A549 treated with AZD2906 at 1 μM for 4 hours (cell line): ENCODE measurements around the gene TRMT10B. TPM values are rescaled to one million over a fixed set of nuclear protein-coding genes. Genes with fewer than 3 reads are reported as not detected.

Experiments
- total RNA-seq: library from RNA; stranded (reverse); fragments of 200-300 nt; extraction: Qiagen RNA extraction; gene quantifications from 5 replicates; pipeline ENCODE4 v1.2.3, GENCODE V29; 2022

Gene TRMT10B, protein sequence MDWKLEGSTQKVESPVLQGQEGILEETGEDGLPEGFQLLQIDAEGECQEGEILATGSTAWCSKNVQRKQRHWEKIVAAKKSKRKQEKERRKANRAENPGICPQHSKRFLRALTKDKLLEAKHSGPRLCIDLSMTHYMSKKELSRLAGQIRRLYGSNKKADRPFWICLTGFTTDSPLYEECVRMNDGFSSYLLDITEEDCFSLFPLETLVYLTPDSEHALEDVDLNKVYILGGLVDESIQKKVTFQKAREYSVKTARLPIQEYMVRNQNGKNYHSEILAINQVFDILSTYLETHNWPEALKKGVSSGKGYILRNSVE
- total RNA-seq, result 4.9 to 5.6 TPM (median 5.2 TPM) in 5 replicates

DNA sequence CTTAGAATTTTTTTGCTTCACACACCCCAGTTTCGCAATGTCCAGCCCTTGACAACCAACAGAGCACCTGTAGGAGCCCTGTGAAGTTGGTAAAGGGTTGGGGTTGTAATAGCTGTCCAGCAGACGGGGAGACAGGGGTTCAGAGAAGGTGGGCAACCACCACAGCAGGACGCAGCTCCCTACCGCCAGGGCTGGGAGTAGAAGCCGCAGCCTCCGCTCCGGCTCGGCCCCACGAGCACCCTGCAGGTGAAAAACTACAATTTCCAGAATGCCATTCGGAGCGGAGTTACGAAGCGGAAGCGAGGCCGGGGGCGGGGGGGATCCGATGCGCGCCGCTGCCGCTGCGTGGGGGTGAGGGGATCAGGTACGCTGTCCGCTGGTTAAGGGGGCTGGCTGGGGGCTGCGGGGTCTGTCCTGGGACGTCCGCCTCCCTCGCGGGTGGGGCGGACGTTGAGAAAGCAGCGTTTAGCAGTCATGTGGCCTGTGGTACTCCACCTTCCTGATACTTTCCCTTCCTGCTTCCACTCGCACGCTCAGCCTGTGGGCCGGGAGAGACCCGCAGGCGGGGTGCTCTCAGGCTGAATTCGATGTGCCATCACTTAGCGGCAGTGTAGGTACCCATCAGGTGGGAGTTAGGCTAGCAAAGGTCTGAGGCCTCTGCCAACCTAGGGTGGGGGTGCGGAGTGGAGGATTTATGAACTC lies at the start of gene TRMT10B:
Gene TRMT10B, plus strand, starts transcription at position 317 of the 702 bp plus-strand sequence. CDS start 8,127 bp downstream, outside the sequence.

DNA sequence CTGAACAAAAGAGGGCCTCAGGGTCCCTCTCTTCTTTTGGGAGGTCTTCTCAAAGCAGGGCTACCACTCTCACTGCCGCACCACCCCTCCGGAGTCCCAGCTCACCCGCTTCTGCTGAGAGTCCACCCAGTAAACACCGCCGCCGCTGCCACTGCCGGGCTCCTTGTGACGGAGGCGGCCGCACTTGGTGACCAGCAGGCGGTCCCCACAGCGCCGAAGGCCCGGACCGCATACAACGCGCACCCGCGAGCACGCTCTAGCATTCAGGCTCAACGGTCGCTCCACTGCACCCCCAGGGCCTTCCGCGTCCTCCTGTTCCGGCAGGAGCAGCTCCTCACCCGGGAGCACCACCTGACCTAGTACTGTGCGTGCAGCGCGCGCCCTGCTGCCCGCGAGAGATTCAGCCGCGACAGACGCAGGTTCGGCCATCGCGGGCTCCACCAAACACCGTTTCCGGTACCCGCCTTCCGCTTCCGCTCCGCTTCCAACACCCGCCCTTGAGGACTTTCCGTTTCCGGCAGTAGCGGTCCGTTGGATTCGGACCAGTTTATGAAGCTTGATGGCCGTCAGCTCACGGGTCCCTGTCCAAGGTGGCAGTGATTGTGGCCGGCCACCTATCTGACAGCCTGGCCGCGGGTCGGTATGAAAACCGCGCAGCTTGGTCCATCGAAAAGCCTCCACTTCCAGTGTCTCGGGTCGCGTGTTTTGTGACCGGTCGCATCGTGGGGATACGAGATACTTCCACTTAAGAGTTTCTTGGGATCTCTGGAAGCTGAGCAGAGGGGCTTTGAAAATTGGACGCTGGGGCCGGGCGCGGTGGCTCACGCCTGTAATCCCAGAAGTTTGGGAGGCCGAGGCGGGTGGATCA lies 31.2 kb downstream of the TRMT10B start, which contains the start of gene EXOSC3:
Gene EXOSC3, minus strand, starts transcription at position 449 of the 868 bp plus-strand sequence. Its CDS starts 20 bp downstream, at position 429.

DNA sequence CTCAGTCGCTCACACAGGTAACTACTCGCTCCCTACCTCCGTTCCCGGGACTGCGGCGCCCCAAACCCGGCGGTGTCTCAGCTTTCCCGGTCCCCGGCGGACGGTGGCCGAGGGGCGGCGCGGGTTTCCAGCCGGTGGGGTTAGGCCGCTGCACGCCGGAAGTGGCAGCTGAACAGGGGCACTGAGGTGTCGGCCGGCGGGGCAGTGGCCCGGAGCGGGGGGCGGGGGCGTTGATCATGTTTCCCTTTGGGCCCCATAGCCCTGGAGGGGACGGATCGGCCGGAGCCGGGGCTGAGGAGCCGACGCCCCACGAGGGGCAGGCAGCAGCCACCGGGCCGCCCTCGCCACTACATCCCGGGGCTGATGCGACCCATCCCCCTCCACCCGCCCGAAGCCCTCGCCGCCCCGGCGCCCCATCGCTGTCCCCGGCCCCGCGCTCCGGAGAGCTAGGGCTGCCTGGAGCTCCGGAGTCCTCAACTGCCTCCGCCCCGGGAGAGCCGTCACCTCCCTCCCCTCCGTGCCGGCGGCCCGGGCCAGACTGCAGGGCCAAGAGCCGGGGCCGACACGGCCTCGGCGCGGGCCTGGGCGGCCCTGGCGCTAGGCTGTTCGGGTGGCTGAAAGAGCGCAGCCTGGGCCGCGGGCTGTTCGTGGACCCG lies 47.2 kb downstream of the TRMT10B start, which contains the start of gene DCAF10:
Gene DCAF10, plus strand, starts transcription at position 167 of the 656 bp plus-strand sequence. Its CDS starts 70 bp downstream, at position 237.

Other genes starting within 250 kb of the TRMT10B start
- gene FBXO10, start 177.4 kb upstream of the TRMT10B start, total RNA-seq, result 6.9 to 8.0 TPM (median 7.0 TPM) in 5 replicates
- gene TOMM5, start 161.2 kb upstream of the TRMT10B start, total RNA-seq, result 295 to 320 TPM (median 311 TPM) in 5 replicates
- 0.02 to 0.07 TPM (median 0.06 TPM) in 5 replicates for gene FRMPD1, start 102.9 kb upstream of the TRMT10B start, total RNA-seq
- gene EXOSC3, start 31.3 kb downstream of the TRMT10B start, total RNA-seq, result 62.5 to 80.0 TPM (median 74.6 TPM) in 5 replicates
- gene DCAF10, start 47.0 kb downstream of the TRMT10B start, total RNA-seq, result 10.5 to 12.8 TPM (median 12.2 TPM) in 5 replicates
- 18.1 to 23.6 TPM (median 18.7 TPM) in 5 replicates for gene SLC25A51, start 150.3 kb downstream of the TRMT10B start, total RNA-seq